ENCODE data around the gene SUPT4H1. TPM values are rescaled to one million over a fixed set of nuclear protein-coding genes. Genes with fewer than 3 reads are reported as not detected.

SUPT4H1 gene
- total RNA-seq, 1 donor from 2014 or later = 51.4 TPM

- no peak for DNase-seq (ENCODE audit: low read depth, low spot score)
These were observed 29.4 kb upstream of the SUPT4H1 start for GRCh38 chr17:58381124-58382035.

- no peak for DNase-seq (ENCODE audit: low read depth, low spot score)
These were observed 28.5 kb upstream of the SUPT4H1 start for GRCh38 chr17:58380207-58381123.

- no peak for DNase-seq (ENCODE audit: low read depth, low spot score)
These were observed 27.5 kb upstream of the SUPT4H1 start for GRCh38 chr17:58379511-58379824.

- no peak for DNase-seq (ENCODE audit: low read depth, low spot score)
These were observed 26.9 kb upstream of the SUPT4H1 start for GRCh38 chr17:58378733-58379510.

- DNase-seq (ENCODE audit: low read depth, low spot score) = no peak
These were observed 25.7 kb upstream of the SUPT4H1 start for GRCh38 chr17:58377661-58378060.

- no peak for DNase-seq (ENCODE audit: low read depth, low spot score)
These were observed 25.1 kb upstream of the SUPT4H1 start for GRCh38 chr17:58377093-58377601.

- DNase-seq (ENCODE audit: low read depth, low spot score) = no peak
These were observed 24.5 kb upstream of the SUPT4H1 start for GRCh38 chr17:58376472-58377000.

- no peak for DNase-seq (ENCODE audit: low read depth, low spot score)
These were observed 23.8 kb upstream of the SUPT4H1 start for GRCh38 chr17:58375811-58376210.

- no peak for DNase-seq (ENCODE audit: low read depth, low spot score)
These were observed 23.3 kb upstream of the SUPT4H1 start for GRCh38 chr17:58375256-58375655.

- DNase-seq (ENCODE audit: low read depth, low spot score) = no peak
These were observed 21.9 kb upstream of the SUPT4H1 start for GRCh38 chr17:58373923-58374322.

GRCh38 chr17:58373003-58373402 is 21.0 kb upstream of the SUPT4H1 start:
- DNase-seq (ENCODE audit: low read depth, low spot score) = no peak

- DNase-seq (ENCODE audit: low read depth, low spot score) = no peak
These were observed 19.4 kb upstream of the SUPT4H1 start for GRCh38 chr17:58371300-58371950.

- no peak for DNase-seq (ENCODE audit: low read depth, low spot score)
These were observed 18.7 kb upstream of the SUPT4H1 start for GRCh38 chr17:58370716-58371115.

GRCh38 chr17:58370309-58370708 is 18.3 kb upstream of the SUPT4H1 start:
- DNase-seq (ENCODE audit: low read depth, low spot score) = no peak

GRCh38 chr17:58369214-58370031 is 17.4 kb upstream of the SUPT4H1 start:
- DNase-seq (ENCODE audit: low read depth, low spot score) = no peak

GRCh38 chr17:58368860-58369213 is 16.8 kb upstream of the SUPT4H1 start:
- no peak for DNase-seq (ENCODE audit: low read depth, low spot score)

- DNase-seq (ENCODE audit: low read depth, low spot score) = no peak
These were observed 15.5 kb upstream of the SUPT4H1 start for GRCh38 chr17:58367461-58367860.

- DNase-seq (ENCODE audit: low read depth, low spot score) = no peak
These were observed 14.1 kb upstream of the SUPT4H1 start for GRCh38 chr17:58365980-58366595.

Measured in pulmonary artery endothelial cell (primary cell).